ENCODE data around the gene THSD4. TPM values are rescaled to one million over a fixed set of nuclear protein-coding genes. Genes with fewer than 3 reads are reported as not detected.

Gene THSD4
- total RNA-seq, 1 donor from 2014 or later, result 2.5 TPM

DNA sequence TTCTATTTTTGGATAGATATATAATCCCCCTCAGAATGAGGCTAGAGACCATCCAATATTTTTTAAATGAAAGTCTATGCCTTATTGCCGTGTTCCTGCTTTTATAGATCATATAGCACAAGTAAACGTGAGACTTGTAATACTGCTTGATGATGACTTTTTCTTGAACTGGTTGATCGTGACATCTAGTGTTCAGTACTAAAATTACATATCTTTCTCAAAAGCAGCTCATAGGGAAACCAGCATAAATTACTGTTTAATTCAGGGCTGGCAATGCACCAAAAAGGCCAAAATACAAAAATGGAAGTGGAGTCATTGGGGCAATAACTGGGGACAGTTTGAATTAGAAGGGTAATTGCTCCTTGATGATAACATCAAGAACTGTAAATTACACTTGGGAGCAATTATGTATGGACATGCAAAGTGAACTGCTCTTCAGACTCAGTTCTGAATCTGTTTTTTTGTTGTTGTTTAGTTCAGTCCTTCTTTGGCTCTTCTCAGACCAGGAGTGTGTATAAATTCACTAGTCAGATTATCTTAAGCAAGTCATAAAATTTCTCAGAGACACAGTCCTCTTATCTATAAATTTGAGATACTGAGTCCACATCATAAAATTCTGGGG is 325.3 kb downstream of the THSD4 start:
- Histone ChIP-seq H3K4me1 (ENCODE audit: insufficient read depth, low read length) (peaks cover 3% of the 10 kb centered on the region), H3K9me3 (ENCODE audit: insufficient read depth, low read depth, low read length) (peaks cover 4% of the 10 kb centered on the region), H3K4me2 (ENCODE audit: low read length) (no peak overlapping the region), H2AFZ (ENCODE audit: low read depth, low read length) (no peak overlapping the region), H3K27ac (ENCODE audit: low read depth, low read length) (no peak overlapping the region), H3K27me3 (ENCODE audit: insufficient read depth, low read length) (no peaks in the 10 kb centered on the region), H3K4me3 (ENCODE audit: insufficient read depth, low read depth, low read length) (no peak overlapping the region), H4K20me1 (ENCODE audit: insufficient read depth, low read length) (no peaks in the 10 kb centered on the region), H3K9ac (ENCODE audit: low read length) (no peak overlapping the region), H3K79me2 (ENCODE audit: insufficient read depth, low read length) (no peaks in the 10 kb centered on the region), H3K36me3 (ENCODE audit: insufficient read depth, low read length) (no peaks in the 10 kb centered on the region)
- H3K36me3 Mint-ChIP-seq (ENCODE audit: low read depth, unreplicated experiment), result no peaks in the 10 kb centered on the region
- peak; percentile 57 for DNase-seq (ENCODE audit: low read depth)
- no peak overlapping the region for H3K4me3 Mint-ChIP-seq (ENCODE audit: unreplicated experiment)
- H3K4me1 Mint-ChIP-seq (ENCODE audit: low read depth, unreplicated experiment), result no peaks in the 10 kb centered on the region
- H3K27ac Mint-ChIP-seq (ENCODE audit: unreplicated experiment), result no peak overlapping the region
- FAIRE-seq, result peak; percentile 17
- H3K9me3 Mint-ChIP-seq (ENCODE audit: unreplicated experiment), result no peaks in the 10 kb centered on the region
- TF ChIP-seq, protein P1, sequence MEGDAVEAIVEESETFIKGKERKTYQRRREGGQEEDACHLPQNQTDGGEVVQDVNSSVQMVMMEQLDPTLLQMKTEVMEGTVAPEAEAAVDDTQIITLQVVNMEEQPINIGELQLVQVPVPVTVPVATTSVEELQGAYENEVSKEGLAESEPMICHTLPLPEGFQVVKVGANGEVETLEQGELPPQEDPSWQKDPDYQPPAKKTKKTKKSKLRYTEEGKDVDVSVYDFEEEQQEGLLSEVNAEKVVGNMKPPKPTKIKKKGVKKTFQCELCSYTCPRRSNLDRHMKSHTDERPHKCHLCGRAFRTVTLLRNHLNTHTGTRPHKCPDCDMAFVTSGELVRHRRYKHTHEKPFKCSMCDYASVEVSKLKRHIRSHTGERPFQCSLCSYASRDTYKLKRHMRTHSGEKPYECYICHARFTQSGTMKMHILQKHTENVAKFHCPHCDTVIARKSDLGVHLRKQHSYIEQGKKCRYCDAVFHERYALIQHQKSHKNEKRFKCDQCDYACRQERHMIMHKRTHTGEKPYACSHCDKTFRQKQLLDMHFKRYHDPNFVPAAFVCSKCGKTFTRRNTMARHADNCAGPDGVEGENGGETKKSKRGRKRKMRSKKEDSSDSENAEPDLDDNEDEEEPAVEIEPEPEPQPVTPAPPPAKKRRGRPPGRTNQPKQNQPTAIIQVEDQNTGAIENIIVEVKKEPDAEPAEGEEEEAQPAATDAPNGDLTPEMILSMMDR (IDR thresholded peaks at IDR 0.05; ENCODE audit: insufficient read depth, low read depth, low read length), result peak; percentile 47
- no peak for TF ChIP-seq EZH2 (IDR thresholded peaks at IDR 0.05; ENCODE audit: insufficient read depth, low read length)
- H3K27me3 Mint-ChIP-seq (ENCODE audit: low read depth, unreplicated experiment), result no peaks in the 10 kb centered on the region

DNA sequence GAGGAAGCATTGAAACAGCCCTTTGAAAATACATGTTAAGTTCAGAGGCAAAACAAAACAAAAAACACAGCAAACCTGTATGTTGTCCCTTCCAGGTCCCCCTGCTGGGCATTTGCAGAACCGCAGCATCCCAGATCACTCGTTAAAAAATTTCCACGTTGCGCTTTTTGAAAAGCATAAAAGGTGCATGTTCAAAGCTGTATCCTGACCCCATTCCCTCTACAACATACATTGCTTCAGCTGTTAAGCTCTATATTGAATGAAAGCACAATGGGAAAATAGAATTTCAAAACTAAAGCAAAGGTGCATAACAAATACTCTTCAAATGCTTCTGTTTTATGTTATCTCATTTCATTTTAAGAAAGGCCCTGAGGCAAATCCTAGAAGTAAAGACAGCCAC is 328.3 kb downstream of the THSD4 start:
- H3K4me1 Mint-ChIP-seq (ENCODE audit: low read depth, unreplicated experiment), result peaks cover 11% of the 10 kb centered on the region
- H3K4me1 ChIP-seq (ENCODE audit: insufficient read depth, low read length), result peaks cover 10% of the 10 kb centered on the region
- no peak overlapping the region for H3K9ac ChIP-seq (ENCODE audit: low read length)
- H4K20me1 ChIP-seq (ENCODE audit: insufficient read depth, low read length), result no peaks in the 10 kb centered on the region
- no peak overlapping the region for H3K27ac Mint-ChIP-seq (ENCODE audit: unreplicated experiment)
- H3K36me3 ChIP-seq (ENCODE audit: insufficient read depth, low read length), result no peaks in the 10 kb centered on the region
- no peaks in the 10 kb centered on the region for H3K79me2 ChIP-seq (ENCODE audit: insufficient read depth, low read length)
- FAIRE-seq, result no peak
- no peaks in the 10 kb centered on the region for H3K9me3 Mint-ChIP-seq (ENCODE audit: unreplicated experiment)
- H2AFZ ChIP-seq (ENCODE audit: low read depth, low read length), result no peak overlapping the region
- no peak overlapping the region for H3K4me2 ChIP-seq (ENCODE audit: low read length)
- no peak overlapping the region for H3K4me3 ChIP-seq (ENCODE audit: insufficient read depth, low read depth, low read length)
- no peak overlapping the region for H3K4me3 Mint-ChIP-seq (ENCODE audit: unreplicated experiment)
- no peaks in the 10 kb centered on the region for H3K36me3 Mint-ChIP-seq (ENCODE audit: low read depth, unreplicated experiment)
- H3K27ac ChIP-seq (ENCODE audit: low read depth, low read length), result no peak overlapping the region
- TF ChIP-seq, protein P1 (IDR thresholded peaks at IDR 0.05; ENCODE audit: insufficient read depth, low read depth, low read length), result peak; percentile 95
- TF ChIP-seq EZH2 (IDR thresholded peaks at IDR 0.05; ENCODE audit: insufficient read depth, low read length), result no peak
- H3K27me3 ChIP-seq (ENCODE audit: insufficient read depth, low read length), result no peaks in the 10 kb centered on the region
- H3K27me3 Mint-ChIP-seq (ENCODE audit: low read depth, unreplicated experiment), result no peaks in the 10 kb centered on the region
- DNase-seq (ENCODE audit: low read depth), result no peak
- H3K9me3 ChIP-seq (ENCODE audit: insufficient read depth, low read depth, low read length), result no peaks in the 10 kb centered on the region

DNA sequence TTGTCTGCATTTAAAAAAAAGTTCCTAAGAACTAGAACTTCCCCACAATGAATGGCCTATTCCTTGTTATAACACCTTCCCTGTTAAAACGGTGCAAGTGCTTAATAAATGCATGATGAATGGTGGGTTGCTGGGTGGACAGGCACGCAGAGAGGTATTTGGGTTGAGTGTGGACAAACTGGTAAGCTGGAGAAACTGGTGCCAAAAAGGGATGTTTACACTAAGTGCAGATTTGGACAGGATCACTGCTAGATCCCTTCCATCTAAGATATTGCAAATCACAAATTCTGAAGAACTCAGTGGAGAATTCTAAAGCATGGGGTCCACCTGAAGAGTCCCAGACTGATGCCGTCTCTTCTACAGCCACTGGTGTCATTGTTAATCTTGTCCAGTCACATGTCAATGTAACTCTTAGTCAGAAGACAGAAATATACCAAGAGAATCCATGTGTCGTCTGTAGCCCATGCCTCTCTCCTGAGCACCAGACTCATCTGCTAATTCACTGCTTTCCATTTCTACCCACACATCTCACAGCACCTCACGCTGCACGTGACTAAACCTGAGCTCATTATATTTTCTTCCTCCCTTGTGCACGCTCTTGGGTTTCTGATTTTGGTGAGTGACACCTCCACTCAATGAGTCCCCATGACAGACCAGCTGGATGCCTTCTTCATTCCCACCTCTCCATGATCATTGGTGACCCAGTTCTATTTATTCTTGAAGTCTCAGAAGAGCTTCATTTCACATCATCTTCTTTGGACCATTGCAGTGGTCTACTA is 328.9 kb downstream of the THSD4 start:
- DNase-seq (ENCODE audit: low read depth), result no peak
- Histone ChIP-seq H3K4me2 (ENCODE audit: low read length) (no peak overlapping the region), H3K79me2 (ENCODE audit: insufficient read depth, low read length) (no peaks in the 10 kb centered on the region), H3K9ac (ENCODE audit: low read length) (no peak overlapping the region), H2AFZ (ENCODE audit: low read depth, low read length) (no peak overlapping the region), H3K27me3 (ENCODE audit: insufficient read depth, low read length) (no peaks in the 10 kb centered on the region), H3K4me1 (ENCODE audit: insufficient read depth, low read length) (peaks cover 10% of the 10 kb centered on the region), H3K4me3 (ENCODE audit: insufficient read depth, low read depth, low read length) (no peak overlapping the region), H4K20me1 (ENCODE audit: insufficient read depth, low read length) (no peaks in the 10 kb centered on the region), H3K9me3 (ENCODE audit: insufficient read depth, low read depth, low read length) (no peaks in the 10 kb centered on the region), H3K36me3 (ENCODE audit: insufficient read depth, low read length) (no peaks in the 10 kb centered on the region), H3K27ac (ENCODE audit: low read depth, low read length) (no peak overlapping the region)
- Mint-ChIP-seq H3K4me3 (ENCODE audit: unreplicated experiment) (no peak overlapping the region), H3K36me3 (ENCODE audit: low read depth, unreplicated experiment) (no peaks in the 10 kb centered on the region), H3K27ac (ENCODE audit: unreplicated experiment) (no peak overlapping the region), H3K9me3 (ENCODE audit: unreplicated experiment) (no peaks in the 10 kb centered on the region), H3K4me1 (ENCODE audit: low read depth, unreplicated experiment) (peaks cover 11% of the 10 kb centered on the region), H3K27me3 (ENCODE audit: low read depth, unreplicated experiment) (no peaks in the 10 kb centered on the region)
- no peak for FAIRE-seq
- TF ChIP-seq, protein P1 (IDR thresholded peaks at IDR 0.05; ENCODE audit: insufficient read depth, low read depth, low read length), result no peak
- TF ChIP-seq EZH2 (IDR thresholded peaks at IDR 0.05; ENCODE audit: insufficient read depth, low read length), result no peak
